ENCODE data around the gene CLCN4.

The CLCN4 gene

DNA sequence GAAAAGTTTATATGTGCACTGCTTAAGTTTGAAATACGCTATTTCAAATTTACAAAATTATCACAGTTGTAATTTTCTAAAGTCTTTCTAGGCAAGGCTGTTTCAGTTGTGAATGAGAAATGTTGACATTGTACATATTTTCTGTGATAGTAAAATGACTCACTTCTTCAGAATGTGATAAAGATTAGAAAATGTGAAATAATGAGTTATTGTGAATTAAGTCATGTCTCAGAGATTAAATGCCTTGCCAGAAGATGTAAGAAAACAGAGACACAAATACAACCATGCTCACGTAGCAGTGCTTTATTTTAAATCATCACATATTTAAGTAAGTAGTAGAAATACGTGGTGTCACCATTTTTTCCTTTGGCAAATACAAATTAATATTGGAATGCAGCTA, 768 bp downstream of the CLCN4 start:
- H3K9me3 ChIP-seq (ENCODE audit: control insufficient read depth, low read length) = no peaks in the 10 kb centered on the region
- peak overlapping the region; percentile 72 for H3K4me3 ChIP-seq (ENCODE audit: low read length)
- DNase-seq (ENCODE audit: low read depth) = peak; percentile 41
- H3K36me3 ChIP-seq (ENCODE audit: control insufficient read depth, insufficient read depth, low read length, severe bottlenecking) = no peaks in the 10 kb centered on the region
- peak overlapping the region; percentile 73 for H3K9ac ChIP-seq (ENCODE audit: low read length)
- H3K4me1 ChIP-seq (ENCODE audit: control insufficient read depth, insufficient read depth, low read length) = peaks cover 14% of the 10 kb centered on the region
- peaks cover 12% of the 10 kb centered on the region for H3K27me3 ChIP-seq (replicated peaks; ENCODE audit: control insufficient read depth, insufficient read depth, low read length)

DNA sequence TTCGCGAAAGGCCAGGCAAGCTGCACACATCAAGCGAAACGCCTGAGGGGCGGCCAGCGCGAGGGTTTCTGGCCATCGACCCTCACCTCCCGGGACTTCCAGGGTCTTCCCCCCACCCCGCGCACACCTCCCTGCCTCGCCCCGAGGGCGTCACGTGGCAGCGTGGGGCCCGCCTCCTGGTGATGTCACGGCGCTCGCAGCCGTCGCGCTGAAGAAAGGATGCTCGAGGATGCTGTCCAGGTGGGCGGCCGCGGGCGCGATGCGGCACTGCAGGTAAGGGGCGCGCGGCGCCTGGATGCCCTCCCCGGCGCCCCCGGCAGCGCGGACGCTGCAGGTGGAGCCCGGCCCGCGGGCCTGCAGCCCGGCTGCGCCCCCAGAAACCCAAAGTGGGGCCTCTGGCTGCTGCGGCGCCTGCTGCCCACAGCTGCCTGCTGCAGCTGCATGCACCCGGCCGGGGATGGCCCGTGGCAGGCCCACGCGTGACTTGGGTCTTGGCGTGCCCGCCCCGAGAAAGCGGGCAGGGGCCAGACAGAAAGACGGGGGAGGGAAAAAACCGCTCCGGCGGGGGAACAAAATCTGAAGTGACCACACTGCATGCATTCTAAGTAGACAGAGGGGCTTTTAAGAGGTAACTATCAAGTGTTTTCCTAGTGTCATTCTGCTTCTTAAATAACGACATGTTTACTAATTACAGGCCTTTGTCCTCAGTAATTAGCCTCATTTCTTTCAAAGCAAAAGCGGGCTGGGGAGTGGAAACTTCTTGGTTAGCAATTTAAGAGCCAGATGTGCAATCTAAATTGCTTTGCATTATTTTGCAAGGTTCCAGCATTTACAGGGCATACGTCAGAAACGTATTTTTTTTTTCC, 1.7 kb downstream of the CLCN4 start:
- peaks cover 14% of the 10 kb centered on the region for H3K4me1 ChIP-seq (ENCODE audit: control insufficient read depth, insufficient read depth, low read length)
- peaks cover 9% of the 10 kb centered on the region for H3K27me3 ChIP-seq (replicated peaks; ENCODE audit: control insufficient read depth, insufficient read depth, low read length)
- H3K9me3 ChIP-seq (ENCODE audit: control insufficient read depth, low read length) = no peaks in the 10 kb centered on the region
- no peak for DNase-seq (ENCODE audit: low read depth)
- no peaks in the 10 kb centered on the region for H3K36me3 ChIP-seq (ENCODE audit: control insufficient read depth, insufficient read depth, low read length, severe bottlenecking)
- H3K9ac ChIP-seq (ENCODE audit: low read length) = no peak overlapping the region
- H3K4me3 ChIP-seq (ENCODE audit: low read length) = peak overlapping the region; percentile 65

DNA sequence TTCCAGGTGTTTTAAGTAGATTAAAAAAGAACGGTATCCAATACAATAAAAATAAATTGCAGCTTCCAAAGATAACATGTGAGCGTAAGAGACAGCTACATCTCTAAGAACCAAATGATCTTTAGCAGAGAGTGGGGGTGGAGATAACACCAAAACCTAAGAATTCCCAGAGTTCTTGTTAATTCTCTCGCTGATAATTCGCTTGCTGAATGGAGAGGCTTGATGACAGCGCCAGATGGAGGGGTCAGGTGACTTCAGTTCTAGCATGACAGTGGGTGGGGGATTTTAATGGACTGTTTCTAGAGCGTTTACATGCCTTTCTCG, 2.3 kb downstream of the CLCN4 start:
- no peak overlapping the region for H3K4me3 ChIP-seq (ENCODE audit: low read length)
- H3K36me3 ChIP-seq (ENCODE audit: control insufficient read depth, insufficient read depth, low read length, severe bottlenecking) = no peaks in the 10 kb centered on the region
- H3K27me3 ChIP-seq (replicated peaks; ENCODE audit: control insufficient read depth, insufficient read depth, low read length) = peaks cover 9% of the 10 kb centered on the region
- H3K9me3 ChIP-seq (ENCODE audit: control insufficient read depth, low read length) = no peaks in the 10 kb centered on the region
- H3K4me1 ChIP-seq (ENCODE audit: control insufficient read depth, insufficient read depth, low read length) = peaks cover 14% of the 10 kb centered on the region
- no peak for DNase-seq (ENCODE audit: low read depth)
- H3K9ac ChIP-seq (ENCODE audit: low read length) = no peak overlapping the region

DNA sequence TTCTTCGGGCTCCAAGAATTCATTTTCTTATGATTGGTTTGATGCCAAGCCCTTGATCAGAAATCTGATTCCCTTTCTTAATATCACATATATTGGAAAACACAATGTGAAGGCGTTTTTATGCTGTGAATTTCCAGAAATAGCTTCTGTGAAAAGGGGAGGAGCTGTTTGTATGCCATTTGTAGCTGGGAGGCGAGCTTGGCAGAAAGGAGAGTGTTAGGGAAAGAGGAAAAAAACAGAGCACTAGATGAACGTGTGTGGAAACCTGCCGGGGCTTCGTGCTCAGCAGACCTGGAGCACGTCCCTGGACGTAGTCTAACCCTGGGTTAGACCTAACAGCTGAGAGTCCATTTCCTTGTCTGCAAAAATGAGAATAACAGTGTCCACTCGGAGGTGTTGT, 3.4 kb downstream of the CLCN4 start:
- Histone ChIP-seq H3K4me1 (ENCODE audit: control insufficient read depth, insufficient read depth, low read length) (peaks cover 14% of the 10 kb centered on the region), H3K27me3 (replicated peaks; ENCODE audit: control insufficient read depth, insufficient read depth, low read length) (peaks cover 5% of the 10 kb centered on the region), H3K36me3 (ENCODE audit: control insufficient read depth, insufficient read depth, low read length, severe bottlenecking) (no peaks in the 10 kb centered on the region), H3K4me3 (ENCODE audit: low read length) (no peak overlapping the region), H3K9me3 (ENCODE audit: control insufficient read depth, low read length) (no peaks in the 10 kb centered on the region), H3K9ac (ENCODE audit: low read length) (no peak overlapping the region)
- DNase-seq (ENCODE audit: low read depth) = no peak

DNA sequence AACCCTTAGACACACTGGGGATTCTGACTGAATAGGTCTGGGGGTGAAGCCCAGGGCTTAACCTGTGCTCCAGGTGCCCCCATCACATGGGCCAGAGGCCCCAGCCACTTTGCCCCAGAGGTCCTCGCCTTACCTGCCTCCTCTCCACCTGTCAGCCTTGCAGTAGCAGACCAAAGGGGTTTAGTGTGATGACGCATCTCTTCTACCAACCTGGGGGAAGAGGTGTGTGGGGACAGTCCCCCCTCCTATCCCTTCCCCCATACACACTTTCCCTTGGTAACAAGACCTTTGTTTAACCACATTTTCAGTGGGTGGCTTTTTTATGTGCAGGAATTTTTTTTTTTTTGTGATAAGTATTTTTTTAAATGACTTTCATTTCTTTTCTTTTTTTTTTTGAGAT, 6.3 kb downstream of the CLCN4 start:
- Histone ChIP-seq H3K4me3 (ENCODE audit: low read length) (no peak overlapping the region), H3K9me3 (ENCODE audit: control insufficient read depth, low read length) (no peaks in the 10 kb centered on the region), H3K9ac (ENCODE audit: low read length) (no peak overlapping the region), H3K27me3 (replicated peaks; ENCODE audit: control insufficient read depth, insufficient read depth, low read length) (peaks cover 10% of the 10 kb centered on the region), H3K36me3 (ENCODE audit: control insufficient read depth, insufficient read depth, low read length, severe bottlenecking) (no peaks in the 10 kb centered on the region), H3K4me1 (ENCODE audit: control insufficient read depth, insufficient read depth, low read length) (peaks cover under 1% of the 10 kb centered on the region)
- DNase-seq (ENCODE audit: low read depth) = no peak

DNA sequence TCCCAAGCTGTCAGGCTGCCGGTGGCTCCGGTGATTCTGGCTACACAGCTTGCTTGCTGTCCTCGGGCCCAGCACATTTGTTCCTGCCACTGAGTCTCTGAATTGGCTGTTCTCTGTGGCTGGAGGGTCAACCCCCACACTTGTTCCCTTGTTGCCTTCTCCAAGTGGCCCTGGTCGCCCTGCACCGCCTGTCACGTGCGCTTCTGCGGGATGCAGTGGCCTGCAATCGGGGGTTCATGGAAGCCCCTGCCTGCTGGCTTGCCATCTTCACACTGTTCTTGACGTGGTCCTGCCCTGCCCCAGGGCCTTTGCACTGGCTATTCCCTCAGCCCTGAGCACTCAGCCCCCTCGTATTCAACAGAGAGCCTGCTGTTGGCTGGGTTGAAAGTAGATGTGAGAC, 8.1 kb downstream of the CLCN4 start:
- Histone ChIP-seq H3K36me3 (ENCODE audit: control insufficient read depth, insufficient read depth, low read length, severe bottlenecking) (no peaks in the 10 kb centered on the region), H3K9ac (ENCODE audit: low read length) (no peak overlapping the region), H3K4me1 (ENCODE audit: control insufficient read depth, insufficient read depth, low read length) (no peaks in the 10 kb centered on the region), H3K9me3 (ENCODE audit: control insufficient read depth, low read length) (no peaks in the 10 kb centered on the region), H3K4me3 (ENCODE audit: low read length) (no peak overlapping the region), H3K27me3 (replicated peaks; ENCODE audit: control insufficient read depth, insufficient read depth, low read length) (peaks cover 6% of the 10 kb centered on the region)
- no peak for DNase-seq (ENCODE audit: low read depth)

DNA sequence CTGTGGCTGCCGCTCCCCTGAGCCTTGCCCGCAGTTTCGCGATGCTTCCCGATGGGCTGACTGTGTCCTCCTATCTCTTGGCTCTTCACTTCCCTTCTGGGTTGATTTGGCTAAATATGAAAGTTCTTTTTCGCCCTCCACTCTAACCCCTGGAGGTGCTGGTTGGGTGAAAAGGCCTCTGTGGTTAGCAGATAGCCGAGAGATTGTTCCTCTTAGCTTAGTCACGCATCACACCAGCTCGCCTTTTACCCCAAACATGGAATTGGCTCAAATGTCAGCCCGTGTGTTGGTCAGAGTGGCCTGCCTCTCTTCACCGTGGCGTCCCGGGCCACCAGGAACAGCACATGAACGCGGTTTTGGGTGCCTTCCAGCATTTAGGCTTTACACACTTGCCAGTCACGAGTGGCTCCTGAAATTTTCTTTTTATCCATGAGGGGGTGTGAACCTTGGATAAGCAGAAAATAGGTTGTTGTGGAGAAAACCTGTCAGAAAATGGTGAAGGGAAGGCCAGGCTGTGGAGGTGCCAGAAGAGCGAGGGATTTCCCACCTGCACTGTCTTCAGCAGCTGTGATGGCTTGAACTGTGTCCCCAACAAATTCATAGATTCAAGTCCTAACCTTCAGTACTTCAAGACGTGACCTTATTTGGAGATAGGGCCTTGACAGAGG, 8.9 kb downstream of the CLCN4 start:
- H3K9ac ChIP-seq (ENCODE audit: low read length) = no peak overlapping the region
- H3K36me3 ChIP-seq (ENCODE audit: control insufficient read depth, insufficient read depth, low read length, severe bottlenecking) = no peaks in the 10 kb centered on the region
- no peak overlapping the region for H3K4me3 ChIP-seq (ENCODE audit: low read length)
- H3K9me3 ChIP-seq (ENCODE audit: control insufficient read depth, low read length) = no peaks in the 10 kb centered on the region
- H3K4me1 ChIP-seq (ENCODE audit: control insufficient read depth, insufficient read depth, low read length) = no peaks in the 10 kb centered on the region
- no peak for DNase-seq (ENCODE audit: low read depth)
- peaks cover 6% of the 10 kb centered on the region for H3K27me3 ChIP-seq (replicated peaks; ENCODE audit: control insufficient read depth, insufficient read depth, low read length)

DNA sequence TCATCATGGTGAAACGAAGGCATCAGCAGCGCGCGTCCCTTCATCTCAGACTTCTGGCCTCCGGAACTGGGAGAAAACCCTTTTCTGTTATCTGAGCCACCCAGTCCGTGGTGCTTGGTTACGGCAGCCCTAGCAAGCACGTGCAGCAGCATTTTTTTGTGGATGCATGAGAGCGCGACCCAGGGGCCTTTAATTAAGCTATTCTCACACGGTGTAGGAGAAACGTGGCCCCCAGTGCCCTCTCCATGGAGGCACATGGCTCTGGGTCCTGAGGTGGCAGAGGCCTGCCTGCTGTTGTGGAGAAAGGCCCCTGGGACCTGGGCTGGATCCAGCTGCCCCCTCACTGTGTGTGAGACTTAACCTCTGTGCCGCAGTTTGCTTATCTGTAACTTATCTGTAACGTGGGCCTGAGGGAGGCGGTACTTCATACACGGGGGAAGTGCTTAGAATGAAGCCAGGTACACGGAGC, 9.5 kb downstream of the CLCN4 start:
- Histone ChIP-seq H3K4me1 (ENCODE audit: control insufficient read depth, insufficient read depth, low read length) (no peaks in the 10 kb centered on the region), H3K27me3 (replicated peaks; ENCODE audit: control insufficient read depth, insufficient read depth, low read length) (peaks cover 6% of the 10 kb centered on the region), H3K9ac (ENCODE audit: low read length) (no peak overlapping the region), H3K9me3 (ENCODE audit: control insufficient read depth, low read length) (no peaks in the 10 kb centered on the region), H3K36me3 (ENCODE audit: control insufficient read depth, insufficient read depth, low read length, severe bottlenecking) (no peaks in the 10 kb centered on the region), H3K4me3 (ENCODE audit: low read length) (no peak overlapping the region)
- DNase-seq (ENCODE audit: low read depth) = no peak

DNA sequence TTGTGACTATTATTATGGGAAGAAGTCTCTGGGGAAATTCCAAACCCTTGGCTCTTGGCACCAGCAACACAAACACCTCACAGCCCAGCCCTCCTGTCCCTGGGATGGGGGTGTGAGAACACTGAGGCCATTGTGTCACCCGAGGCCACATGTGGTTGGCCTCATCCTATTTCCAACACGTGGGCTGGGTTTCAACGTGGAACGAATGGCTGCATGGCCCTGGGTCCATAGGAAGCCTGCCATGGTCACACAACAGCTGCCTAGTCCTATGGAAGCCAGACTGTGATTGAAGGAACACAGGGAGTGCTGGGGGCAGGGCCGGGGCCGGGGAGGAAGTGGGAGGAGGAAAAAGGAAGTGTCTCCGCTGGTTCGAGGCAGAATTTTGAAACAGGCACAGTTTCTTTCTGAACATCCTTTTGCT, 10.0 kb downstream of the CLCN4 start:
- no peaks in the 10 kb centered on the region for H3K4me1 ChIP-seq (ENCODE audit: control insufficient read depth, insufficient read depth, low read length)
- no peak for DNase-seq (ENCODE audit: low read depth)
- no peak overlapping the region for H3K4me3 ChIP-seq (ENCODE audit: low read length)
- no peak overlapping the region for H3K9ac ChIP-seq (ENCODE audit: low read length)
- peaks cover 6% of the 10 kb centered on the region for H3K27me3 ChIP-seq (replicated peaks; ENCODE audit: control insufficient read depth, insufficient read depth, low read length)
- no peaks in the 10 kb centered on the region for H3K9me3 ChIP-seq (ENCODE audit: control insufficient read depth, low read length)
- no peaks in the 10 kb centered on the region for H3K36me3 ChIP-seq (ENCODE audit: control insufficient read depth, insufficient read depth, low read length, severe bottlenecking)

DNA sequence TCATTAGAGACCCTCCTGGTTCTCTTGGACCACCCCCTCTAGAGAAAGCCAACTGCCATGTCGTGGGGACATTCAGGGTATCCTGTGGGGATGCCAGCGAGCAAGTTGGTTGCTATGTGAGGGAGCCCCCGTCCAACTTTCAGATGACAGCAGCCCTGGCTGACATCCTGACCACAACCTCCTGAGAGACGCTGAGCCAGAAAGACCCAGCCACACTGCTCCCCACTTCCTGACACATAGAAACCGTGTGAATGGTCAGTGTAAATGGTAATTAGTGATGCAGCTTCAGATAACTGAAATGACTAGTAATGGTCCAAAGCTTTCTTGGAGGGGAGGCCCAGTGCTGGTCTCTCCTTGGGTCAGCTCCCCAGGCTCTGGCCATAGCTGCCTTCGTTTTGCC, 10.8 kb downstream of the CLCN4 start:
- H3K4me3 ChIP-seq (ENCODE audit: low read length) = no peak overlapping the region
- H3K9me3 ChIP-seq (ENCODE audit: control insufficient read depth, low read length) = no peaks in the 10 kb centered on the region
- H3K36me3 ChIP-seq (ENCODE audit: control insufficient read depth, insufficient read depth, low read length, severe bottlenecking) = no peaks in the 10 kb centered on the region
- DNase-seq (ENCODE audit: low read depth) = no peak
- no peak overlapping the region for H3K9ac ChIP-seq (ENCODE audit: low read length)
- no peaks in the 10 kb centered on the region for H3K4me1 ChIP-seq (ENCODE audit: control insufficient read depth, insufficient read depth, low read length)
- H3K27me3 ChIP-seq (replicated peaks; ENCODE audit: control insufficient read depth, insufficient read depth, low read length) = peaks cover 6% of the 10 kb centered on the region

DNA sequence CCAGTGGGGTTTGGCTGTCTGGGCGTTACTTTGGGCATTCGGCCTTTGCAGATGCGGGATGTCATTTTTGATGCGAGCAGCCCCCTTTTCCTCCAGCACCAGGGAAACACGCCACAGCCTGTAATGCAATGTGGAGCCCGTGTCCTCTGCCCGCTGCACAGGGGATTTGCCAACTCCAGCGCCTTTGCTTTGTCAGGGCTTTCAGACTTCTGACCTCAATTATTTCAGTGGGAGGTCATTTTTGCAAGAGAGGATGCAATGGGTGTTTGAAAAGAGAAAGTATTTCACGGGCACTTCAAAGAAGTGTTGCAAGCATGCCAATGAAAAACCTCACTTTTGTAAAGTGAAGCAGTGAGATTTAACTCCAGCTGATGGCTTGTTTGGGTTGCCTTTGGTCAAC, 11.5 kb downstream of the CLCN4 start:
- no peak overlapping the region for H3K9ac ChIP-seq (ENCODE audit: low read length)
- no peak for DNase-seq (ENCODE audit: low read depth)
- H3K4me1 ChIP-seq (ENCODE audit: control insufficient read depth, insufficient read depth, low read length) = no peaks in the 10 kb centered on the region
- no peak overlapping the region for H3K4me3 ChIP-seq (ENCODE audit: low read length)
- H3K27me3 ChIP-seq (replicated peaks; ENCODE audit: control insufficient read depth, insufficient read depth, low read length) = peaks cover 6% of the 10 kb centered on the region
- H3K36me3 ChIP-seq (ENCODE audit: control insufficient read depth, insufficient read depth, low read length, severe bottlenecking) = no peaks in the 10 kb centered on the region
- H3K9me3 ChIP-seq (ENCODE audit: control insufficient read depth, low read length) = no peaks in the 10 kb centered on the region

All from adipocyte (in vitro differentiated cells).